HG02840 (cell line): ENCODE data around the gene CD164L2.

ENCODE experiments used
- ATAC-seq: cut with Tn5 transposase; IDR thresholded peaks from one replicate; pipeline ENCODE4 v1.9.1; 2021; ENCODE audit warnings: mild to moderate bottlenecking, moderate library complexity, moderate number of reproducible peaks; ENCODE audit not compliant: unreplicated experiment, low FRiP score

The CD164L2 gene

GRCh38 chr1:27365372-27366112 is 17.6 kb downstream of the CD164L2 start:
- no peak for ATAC-seq

DNA sequence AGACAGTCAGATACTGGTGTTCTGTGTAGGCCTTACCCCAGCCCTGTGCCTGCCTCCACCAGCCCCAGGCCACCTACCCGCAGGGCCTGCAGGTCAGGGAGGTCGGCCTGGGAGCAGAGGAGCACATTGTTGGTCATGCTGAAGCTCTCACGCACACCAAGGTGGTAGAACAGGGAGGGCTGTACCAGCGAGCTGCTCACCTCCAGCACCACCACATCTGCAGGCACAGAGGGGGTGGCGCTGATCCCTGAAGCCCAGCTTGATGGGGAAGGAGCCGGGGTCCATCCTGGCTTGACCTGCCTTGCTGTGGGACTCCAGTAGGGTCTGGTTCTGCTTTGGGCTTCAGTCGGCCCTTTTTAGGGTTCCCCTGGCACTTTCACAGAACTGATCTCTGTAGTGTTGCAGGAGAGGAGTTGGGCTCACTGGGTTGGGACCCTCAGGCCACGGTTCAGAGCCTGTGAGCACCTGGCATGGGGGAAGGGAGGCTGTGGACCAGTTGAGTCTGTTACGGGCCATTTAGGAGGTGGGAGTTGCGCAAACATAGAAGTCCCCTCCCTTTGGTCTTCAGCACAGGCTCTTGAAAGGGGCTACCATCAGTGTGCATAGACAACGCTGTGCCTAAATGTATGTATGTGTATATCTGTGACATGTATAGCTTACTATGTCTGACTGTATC is 18.3 kb downstream of the CD164L2 start:
- ATAC-seq, result no peak

DNA sequence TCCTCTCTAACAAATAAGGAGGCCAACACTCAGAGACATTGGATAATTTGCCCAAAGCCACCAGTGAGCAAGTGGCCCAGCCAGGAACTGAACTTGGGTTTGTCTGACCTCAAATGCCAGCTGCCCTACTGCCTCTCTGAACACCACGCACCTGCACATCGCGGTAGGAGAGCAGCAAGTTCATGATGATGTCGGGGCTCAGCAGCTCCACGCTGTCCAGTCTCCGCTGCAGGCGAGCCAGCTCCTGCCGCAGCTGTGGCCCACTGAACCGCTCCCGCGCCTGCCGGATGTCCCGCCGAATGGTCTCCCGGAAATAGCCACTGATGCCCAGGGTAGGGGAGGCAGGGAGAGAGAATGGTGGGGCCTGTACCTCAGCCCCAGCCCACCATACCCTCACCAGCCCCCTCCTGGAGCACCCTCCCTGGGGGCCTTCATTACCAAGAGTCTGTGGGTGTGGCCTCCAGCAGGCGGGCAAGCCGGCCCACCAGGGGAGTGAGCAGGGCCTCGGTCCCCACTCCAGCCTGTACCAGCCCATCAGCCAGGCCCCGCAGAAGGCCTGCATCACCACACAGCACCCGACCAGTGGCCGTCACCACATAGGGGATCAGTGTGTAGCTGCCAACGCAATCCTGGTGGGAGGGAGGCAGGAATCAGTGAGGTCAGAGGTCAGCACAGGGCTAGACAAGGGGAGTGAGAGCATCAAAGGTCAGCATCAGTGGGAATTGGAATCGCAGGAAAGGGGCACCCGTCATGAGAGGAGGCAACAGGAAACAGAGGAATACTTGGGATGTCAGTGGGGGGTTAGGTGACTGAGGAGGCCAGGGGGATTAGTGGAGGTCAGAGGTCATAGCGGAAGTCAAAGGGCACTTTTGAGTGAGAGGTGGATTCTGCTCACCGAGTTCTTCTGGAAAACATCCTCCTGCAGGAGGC is 19.1 kb downstream of the CD164L2 start:
- no peak for ATAC-seq

GRCh38 chr1:27361553-27361952 is 21.6 kb downstream of the CD164L2 start:
- no peak for ATAC-seq

DNA sequence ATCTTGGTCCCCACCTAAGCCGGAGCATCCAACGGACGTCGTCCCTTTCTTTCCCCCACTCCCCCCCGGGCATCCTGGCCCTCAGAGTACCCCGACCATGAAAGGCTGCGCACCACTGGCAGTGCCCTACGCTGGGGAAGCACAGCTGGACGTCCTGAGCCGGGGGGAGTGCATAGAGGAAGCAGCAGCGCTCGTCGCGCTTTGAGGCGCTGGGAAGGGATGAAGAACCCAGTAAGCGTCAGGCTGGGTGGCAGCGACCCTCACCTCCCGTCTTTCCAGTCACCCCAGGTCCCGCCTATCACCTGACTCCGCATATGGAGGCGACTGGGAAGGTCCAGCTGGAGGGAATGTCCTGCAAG is 22.1 kb downstream of the CD164L2 start:
- no peak for ATAC-seq

- ATAC-seq, result no peak
Observed at GRCh38 chr1:27360159-27361043, 22.7 kb downstream of the CD164L2 start.

DNA sequence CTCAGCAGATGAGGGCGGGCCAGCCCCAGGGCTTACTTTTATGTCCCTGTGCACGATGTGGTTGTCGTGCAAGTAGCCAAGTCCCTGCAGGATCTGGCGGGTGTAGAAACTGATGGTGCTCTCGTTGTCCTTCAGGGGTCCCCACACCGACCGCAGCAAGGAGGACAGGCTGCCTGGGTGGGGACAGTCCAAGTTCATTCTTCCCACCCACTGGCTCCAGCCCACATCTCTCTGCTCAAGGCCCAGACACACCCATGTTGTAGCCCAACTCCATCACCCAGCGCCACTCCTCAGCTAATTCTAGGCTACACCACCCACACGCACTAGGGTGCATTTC is 23.3 kb downstream of the CD164L2 start:
- no peak for ATAC-seq

GRCh38 chr1:27358928-27359313 is 24.2 kb downstream of the CD164L2 start:
- ATAC-seq, result no peak

GRCh38 chr1:27358038-27358927 is 24.9 kb downstream of the CD164L2 start:
- ATAC-seq, result no peak

DNA sequence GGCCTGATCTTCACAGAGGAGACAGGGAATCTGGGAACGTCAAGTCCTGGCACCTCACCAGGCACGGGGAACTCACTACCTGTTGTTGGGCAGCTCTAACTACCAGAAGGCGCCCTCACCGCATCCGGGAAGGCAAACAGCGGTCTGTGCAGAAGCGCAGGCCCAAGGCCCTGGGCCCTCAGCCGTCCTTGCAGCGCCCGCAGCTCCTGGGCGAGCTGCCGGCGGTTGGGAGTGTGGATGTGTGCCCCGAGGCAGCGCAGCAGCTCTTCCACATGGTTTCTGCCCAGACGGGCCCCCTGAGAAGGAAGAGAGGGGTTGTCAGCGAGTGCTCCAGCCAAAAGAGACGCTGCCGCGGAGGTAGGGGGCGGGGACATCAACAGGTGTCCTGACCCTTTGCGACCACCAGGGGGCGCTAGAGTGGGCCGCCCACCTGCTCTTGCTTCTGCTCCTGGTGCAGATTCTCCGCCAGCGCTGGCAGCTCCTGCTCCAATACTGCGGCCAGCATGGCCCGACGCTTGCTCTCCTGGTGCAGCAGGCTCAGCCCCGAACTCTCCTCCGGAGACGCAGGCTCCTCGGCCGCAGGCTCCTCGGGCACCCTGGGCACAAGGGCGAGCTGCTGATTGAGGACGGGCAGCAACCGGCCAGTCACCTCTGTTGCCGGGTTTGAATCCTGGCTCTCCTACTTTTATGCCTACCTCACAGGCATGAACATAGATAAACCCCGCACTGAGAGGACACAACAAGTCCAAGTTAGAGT is 25.7 kb downstream of the CD164L2 start:
- ATAC-seq, result no peak

DNA sequence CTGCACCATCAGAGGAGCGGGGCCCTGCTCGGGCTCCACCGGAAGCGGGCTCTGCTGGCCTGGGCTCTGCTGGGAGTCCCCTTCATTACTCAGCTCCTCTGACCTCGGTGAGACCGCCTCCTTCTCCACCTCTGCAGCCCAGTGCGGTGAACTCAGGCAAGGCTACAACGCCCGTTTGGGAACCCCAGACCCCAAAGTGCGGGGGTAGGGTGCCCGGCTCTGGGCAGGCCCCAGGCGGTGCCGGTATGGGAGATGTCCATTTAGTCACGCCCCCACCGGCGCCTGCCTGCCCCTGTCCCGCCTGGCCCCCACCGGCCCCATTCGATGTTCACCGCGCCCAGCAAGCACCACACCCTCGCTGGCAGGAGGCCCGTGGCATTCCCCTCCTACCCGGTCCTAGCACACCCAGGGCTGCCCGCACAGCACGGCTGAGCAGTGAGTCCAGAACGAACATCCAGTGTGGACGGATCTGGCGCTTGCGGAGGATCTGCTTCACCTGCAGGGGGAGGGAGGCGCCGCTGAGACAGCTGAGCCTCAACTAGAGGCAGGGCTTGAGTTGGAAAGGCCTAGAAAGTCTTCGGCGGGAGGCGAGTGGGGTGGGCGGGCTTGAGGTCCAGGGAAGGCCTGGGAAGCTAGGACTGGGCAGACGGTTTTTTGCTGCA is 26.4 kb downstream of the CD164L2 start:
- ATAC-seq, result no peak

GRCh38 chr1:27356277-27356618 is 26.9 kb downstream of the CD164L2 start:
- no peak for ATAC-seq

DNA sequence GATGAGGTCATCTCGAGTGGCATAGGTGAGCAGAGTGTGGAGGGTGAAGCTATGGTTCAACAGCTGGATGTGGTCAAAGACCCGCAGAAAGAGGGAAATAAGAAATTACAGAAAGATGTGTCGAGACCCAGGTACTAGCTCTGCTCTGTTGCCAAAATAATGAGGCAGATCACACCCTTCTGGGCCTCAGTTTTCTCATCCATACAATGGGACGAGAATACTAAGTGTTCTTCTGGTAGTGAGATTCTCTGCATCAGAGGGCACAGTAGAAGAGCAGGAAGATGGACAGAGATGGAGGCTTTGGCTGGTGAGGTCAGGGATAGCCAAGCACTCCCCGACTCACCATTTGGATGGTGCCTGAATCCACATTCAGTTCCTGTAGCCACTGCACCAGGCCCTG is 27.4 kb downstream of the CD164L2 start:
- no peak for ATAC-seq

DNA sequence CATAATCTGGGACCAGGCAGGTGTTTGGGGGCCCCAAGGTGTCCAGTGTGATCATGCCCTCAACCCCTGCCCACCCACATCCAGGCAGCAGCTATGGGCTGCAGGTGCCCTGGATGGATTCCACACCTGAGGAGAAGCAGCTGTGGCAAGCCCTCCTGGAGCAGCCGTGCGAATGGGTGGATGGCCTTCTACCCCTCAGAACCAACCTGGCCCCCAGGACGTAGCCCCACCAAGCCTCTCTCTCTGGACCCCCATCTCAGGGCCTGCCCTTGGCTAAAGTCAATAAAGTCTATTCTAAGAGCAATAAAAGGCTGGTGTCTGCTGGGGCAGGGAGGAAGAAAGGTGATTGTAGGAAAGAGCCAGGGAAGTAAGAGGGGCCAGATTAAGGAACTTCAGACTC is 29.5 kb downstream of the CD164L2 start:
- no peak for ATAC-seq

DNA sequence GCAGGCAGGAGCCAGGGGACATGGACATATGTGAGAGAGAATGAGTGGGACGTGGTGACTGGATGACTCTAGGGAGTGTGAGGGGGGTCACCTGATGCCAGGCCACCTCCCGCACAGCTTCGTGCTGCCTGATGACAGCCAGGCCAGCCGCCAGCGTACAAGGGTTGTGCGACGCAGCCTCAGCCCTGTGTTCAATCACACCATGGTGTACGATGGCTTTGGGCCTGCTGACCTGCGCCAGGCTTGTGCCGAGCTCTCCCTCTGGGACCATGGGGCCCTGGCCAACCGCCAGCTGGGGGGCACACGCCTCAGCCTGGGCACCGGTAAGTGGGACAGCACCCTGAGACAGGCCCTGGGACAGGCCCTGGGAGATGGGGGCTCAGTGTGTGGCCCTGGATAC is 30.0 kb downstream of the CD164L2 start:
- no peak for ATAC-seq

DNA sequence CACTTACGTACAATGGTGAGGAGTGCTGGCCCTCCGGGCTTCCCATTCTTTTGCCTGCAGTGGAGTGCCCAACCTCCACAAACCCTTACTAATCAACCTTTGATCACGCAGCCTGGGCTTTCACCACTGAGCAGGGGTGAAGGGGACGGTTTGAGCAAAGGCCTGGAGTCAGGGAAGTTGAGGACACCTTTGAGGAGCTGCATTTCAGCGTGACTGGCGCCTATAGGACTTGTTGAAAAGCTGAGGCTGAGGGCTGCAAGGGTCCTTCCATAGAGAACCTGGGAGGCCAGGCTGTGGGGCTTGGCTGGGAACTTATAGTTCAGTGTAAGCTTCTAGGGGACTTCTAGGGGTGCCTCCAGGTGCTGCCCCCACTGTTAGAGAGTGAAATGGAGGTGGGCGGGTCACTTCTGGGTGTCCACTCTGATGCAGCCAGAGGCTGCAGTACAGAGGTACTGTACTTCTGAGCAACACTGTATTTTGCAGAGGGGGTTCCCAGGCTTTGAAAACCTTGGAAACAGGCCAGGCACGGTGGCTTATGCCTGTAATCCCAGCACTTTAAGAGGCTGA is 31.5 kb downstream of the CD164L2 start:
- no peak for ATAC-seq

DNA sequence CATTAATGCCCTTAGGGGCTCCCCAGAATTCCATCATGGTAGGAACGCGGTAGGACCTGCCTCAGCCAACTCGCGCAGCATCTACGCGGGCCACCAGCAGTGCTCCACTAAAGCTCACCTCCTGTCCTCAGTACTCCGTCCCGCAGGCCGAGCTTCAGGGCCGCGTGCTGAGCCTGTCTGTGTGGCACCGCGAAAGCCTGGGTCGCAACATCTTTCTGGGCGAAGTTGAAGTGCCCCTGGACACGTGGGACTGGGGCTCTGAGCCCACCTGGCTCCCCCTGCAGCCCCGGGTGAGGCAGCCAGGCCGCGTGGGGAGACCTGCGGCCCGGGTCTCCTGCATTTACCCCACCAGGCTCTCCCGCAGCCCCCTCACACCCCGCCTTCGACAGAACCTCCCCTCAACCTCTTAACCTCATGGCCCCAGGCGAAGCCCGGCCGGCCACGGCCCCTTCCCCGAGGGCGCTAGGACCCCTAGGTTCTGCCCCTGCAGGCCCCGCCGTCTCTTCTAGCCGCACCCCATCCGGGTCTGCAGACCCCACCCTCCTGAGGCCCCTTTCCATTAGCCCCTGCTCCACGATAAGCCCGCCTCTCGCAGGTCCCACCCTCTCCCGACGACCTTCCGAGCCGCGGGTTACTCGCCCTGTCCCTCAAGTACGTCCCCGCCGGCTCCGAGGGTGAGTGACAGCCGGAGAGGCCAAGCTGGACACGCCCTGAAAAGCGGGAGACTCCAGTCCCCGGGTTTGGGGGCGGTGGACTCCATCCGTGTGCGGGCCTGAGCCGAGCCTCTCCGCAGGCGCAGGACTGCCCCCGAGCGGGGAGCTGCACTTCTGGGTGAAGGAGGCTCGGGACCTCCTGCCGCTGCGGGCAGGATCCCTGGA is 32.2 kb downstream of the CD164L2 start:
- ATAC-seq, result no peak
